OCI-LY1 (cell line): ENCODE measurements around the gene CA6.

Experiments used
- CTCF ChIP-seq: fragments of 200-600 bp; sonication (generic), shearing (Covaris generic); IDR thresholded peaks from 2 replicates; pipeline ENCODE4 v1.5.1; 2017; ENCODE audit warnings: mild to moderate bottlenecking, antibody characterized with exemption, low read length, moderate library complexity, mixed read lengths
- EZH2 ChIP-seq: fragments of 200-600 bp; sonication (generic), shearing (Covaris generic); IDR thresholded peaks from 2 replicates; pipeline ENCODE4 v1.8.0; 2017; ENCODE audit warnings: borderline replicate concordance, mixed run types, mild to moderate bottlenecking, antibody characterized with exemption, low read length, moderate library complexity, mixed read lengths

GRCh38 chr1:8980656-8981055 lies 35.0 kb downstream of the CA6 start:
- no peak for TF ChIP-seq EZH2
- no peak for TF ChIP-seq CTCF
